K562 (cell line): ENCODE measurements around the gene RPS8. TPM values are rescaled to one million over a fixed set of nuclear protein-coding genes. Genes with fewer than 3 reads are reported as not detected.

ENCODE experiments used
- MCM3 ChIP-seq: fragments of 450-650 bp; IDR thresholded peaks from 2 replicates; pipeline ENCODE4 v1.6.1; 2016
- polyA plus RNA-seq, 8 experiments: library from polyadenylated mRNA; depleted of rRNA in 4 of 8; stranded (reverse) in 5 of 8; unstranded in 3 of 8; fragments of >200 nt; fragmentation: Nextera tagmentation in 2 of 8; fragmentation: Illumina TruSeq in 1 of 8; extraction: Ambion mirVana in 2 of 8; extraction: Trizol in 1 of 8; gene quantifications; 2 replicates each; pipeline versions ENCODE4 v1.2.1 to v1.2.3, GENCODE V29; 2011 to 2014; ENCODE audit warnings: inconsistent platforms in 1 of 8, missing spikeins in 1 of 8
- total RNA-seq, 7 experiments: library from RNA; depleted of rRNA in 6 of 7; stranded (reverse); fragments of >200 nt in 6 of 7; fragmentation: Illumina TruSeq in 2 of 7; extraction: Trizol in 2 of 7; gene quantifications; 2 replicates each; pipeline versions ENCODE4 v1.2.1 to v1.2.3, GENCODE V29; 2011 to 2021; ENCODE audit warnings: low replicate concordance in 1 of 7
- TF ChIP-seq, protein P1 (sequence below): fragments of 200-800 bp; sonication (Bioruptor generic); IDR thresholded peaks from 2 replicates; pipeline ENCODE4 v1.6.1; 2016; ENCODE audit warnings: missing genetic modification characterization, missing compliant biosample characterization
- TF ChIP-seq, protein P2 (sequence below): fragments of 250-450 bp; sonication (Bioruptor Pico); IDR thresholded peaks from 2 replicates; pipeline ENCODE4 v1.4.0; 2020; ENCODE audit warnings: mild to moderate bottlenecking, moderate library complexity, borderline replicate concordance

Gene RPS8
- total and polyA plus RNA-seq, 9 of the 15 experiments (the other 6 are each of a cell fraction or from before 2014, with no cell fraction given), result 2,431 to 4,168 (median 3,109) TPM

DNA sequence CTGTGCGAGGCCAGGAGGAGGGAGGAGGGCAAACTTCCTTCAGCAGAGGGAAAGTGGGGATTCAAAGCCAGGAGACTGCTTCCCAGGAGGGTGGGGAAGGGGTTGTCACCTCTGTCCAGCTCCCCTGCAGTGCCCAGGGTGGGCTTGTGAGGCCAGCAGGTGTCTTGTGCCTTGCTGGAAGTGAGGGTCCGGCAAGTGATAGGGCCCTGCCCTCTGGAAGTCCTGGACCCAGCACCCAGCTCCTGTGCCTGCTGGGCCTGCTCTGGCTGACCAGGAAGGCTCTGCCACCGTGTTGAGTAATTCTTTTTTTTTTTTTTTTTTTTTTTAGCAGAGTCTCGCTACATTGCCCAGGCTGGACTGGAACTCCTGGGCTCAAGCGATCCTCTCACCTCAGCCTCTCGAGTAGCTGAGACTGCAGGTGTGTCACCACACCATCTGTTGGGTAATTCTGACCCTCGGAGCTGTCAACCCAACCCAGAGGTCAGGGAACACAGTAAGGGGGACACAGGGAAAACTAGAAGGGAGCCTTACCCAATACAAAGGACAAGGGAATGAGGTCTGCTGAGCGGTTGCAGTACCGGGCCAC is 11.6 kb downstream of the RPS8 start (continued):
- TF ChIP-seq, protein P1, sequence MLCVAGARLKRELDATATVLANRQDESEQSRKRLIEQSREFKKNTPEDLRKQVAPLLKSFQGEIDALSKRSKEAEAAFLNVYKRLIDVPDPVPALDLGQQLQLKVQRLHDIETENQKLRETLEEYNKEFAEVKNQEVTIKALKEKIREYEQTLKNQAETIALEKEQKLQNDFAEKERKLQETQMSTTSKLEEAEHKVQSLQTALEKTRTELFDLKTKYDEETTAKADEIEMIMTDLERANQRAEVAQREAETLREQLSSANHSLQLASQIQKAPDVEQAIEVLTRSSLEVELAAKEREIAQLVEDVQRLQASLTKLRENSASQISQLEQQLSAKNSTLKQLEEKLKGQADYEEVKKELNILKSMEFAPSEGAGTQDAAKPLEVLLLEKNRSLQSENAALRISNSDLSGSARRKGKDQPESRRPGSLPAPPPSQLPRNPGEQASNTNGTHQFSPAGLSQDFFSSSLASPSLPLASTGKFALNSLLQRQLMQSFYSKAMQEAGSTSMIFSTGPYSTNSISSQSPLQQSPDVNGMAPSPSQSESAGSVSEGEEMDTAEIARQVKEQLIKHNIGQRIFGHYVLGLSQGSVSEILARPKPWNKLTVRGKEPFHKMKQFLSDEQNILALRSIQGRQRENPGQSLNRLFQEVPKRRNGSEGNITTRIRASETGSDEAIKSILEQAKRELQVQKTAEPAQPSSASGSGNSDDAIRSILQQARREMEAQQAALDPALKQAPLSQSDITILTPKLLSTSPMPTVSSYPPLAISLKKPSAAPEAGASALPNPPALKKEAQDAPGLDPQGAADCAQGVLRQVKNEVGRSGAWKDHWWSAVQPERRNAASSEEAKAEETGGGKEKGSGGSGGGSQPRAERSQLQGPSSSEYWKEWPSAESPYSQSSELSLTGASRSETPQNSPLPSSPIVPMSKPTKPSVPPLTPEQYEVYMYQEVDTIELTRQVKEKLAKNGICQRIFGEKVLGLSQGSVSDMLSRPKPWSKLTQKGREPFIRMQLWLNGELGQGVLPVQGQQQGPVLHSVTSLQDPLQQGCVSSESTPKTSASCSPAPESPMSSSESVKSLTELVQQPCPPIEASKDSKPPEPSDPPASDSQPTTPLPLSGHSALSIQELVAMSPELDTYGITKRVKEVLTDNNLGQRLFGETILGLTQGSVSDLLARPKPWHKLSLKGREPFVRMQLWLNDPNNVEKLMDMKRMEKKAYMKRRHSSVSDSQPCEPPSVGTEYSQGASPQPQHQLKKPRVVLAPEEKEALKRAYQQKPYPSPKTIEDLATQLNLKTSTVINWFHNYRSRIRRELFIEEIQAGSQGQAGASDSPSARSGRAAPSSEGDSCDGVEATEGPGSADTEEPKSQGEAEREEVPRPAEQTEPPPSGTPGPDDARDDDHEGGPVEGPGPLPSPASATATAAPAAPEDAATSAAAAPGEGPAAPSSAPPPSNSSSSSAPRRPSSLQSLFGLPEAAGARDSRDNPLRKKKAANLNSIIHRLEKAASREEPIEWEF (CRISPR knock-in tag), result no peak
- TF ChIP-seq, protein P2, sequence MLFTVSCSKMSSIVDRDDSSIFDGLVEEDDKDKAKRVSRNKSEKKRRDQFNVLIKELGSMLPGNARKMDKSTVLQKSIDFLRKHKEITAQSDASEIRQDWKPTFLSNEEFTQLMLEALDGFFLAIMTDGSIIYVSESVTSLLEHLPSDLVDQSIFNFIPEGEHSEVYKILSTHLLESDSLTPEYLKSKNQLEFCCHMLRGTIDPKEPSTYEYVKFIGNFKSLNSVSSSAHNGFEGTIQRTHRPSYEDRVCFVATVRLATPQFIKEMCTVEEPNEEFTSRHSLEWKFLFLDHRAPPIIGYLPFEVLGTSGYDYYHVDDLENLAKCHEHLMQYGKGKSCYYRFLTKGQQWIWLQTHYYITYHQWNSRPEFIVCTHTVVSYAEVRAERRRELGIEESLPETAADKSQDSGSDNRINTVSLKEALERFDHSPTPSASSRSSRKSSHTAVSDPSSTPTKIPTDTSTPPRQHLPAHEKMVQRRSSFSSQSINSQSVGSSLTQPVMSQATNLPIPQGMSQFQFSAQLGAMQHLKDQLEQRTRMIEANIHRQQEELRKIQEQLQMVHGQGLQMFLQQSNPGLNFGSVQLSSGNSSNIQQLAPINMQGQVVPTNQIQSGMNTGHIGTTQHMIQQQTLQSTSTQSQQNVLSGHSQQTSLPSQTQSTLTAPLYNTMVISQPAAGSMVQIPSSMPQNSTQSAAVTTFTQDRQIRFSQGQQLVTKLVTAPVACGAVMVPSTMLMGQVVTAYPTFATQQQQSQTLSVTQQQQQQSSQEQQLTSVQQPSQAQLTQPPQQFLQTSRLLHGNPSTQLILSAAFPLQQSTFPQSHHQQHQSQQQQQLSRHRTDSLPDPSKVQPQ (CRISPR knock-in tag), result no peak
- no peak for TF ChIP-seq MCM3
